Astrocyte of the cerebellum (primary cell): ENCODE measurements around the gene AFF2.

ENCODE experiments used
- DNase-seq: peaks from one replicate; pipeline ENCODE4 v3.0.0-alpha.2; 2011; ENCODE audit warnings: low read depth
- H3K4me3 ChIP-seq: 2 replicates; pipeline ENCODE4 v1.5.1; 2011; ENCODE audit warnings: mild to moderate bottlenecking, low read depth, low read length, moderate library complexity
- in situ Hi-C: cut with HindIII; loops from 2 replicates; pipeline ENCODE4 v1.10.0; 2017; ENCODE audit warnings: low sequenced_read_pairs
- TF ChIP-seq, protein P1 (sequence below): IDR thresholded peaks from 2 replicates; pipeline ENCODE4 v1.5.1; 2012; ENCODE audit warnings: low read length, low read depth, moderate library complexity, mild to moderate bottlenecking; ENCODE audit errors: missing control alignments

The AFF2 gene

GRCh38 chrX:149039057-149039456 is 538.6 kb downstream of the AFF2 start:
- in situ Hi-C loops, result no loop called here
- no peak for DNase-seq
- no peak overlapping the region for H3K4me3 ChIP-seq
- TF ChIP-seq, protein P1, sequence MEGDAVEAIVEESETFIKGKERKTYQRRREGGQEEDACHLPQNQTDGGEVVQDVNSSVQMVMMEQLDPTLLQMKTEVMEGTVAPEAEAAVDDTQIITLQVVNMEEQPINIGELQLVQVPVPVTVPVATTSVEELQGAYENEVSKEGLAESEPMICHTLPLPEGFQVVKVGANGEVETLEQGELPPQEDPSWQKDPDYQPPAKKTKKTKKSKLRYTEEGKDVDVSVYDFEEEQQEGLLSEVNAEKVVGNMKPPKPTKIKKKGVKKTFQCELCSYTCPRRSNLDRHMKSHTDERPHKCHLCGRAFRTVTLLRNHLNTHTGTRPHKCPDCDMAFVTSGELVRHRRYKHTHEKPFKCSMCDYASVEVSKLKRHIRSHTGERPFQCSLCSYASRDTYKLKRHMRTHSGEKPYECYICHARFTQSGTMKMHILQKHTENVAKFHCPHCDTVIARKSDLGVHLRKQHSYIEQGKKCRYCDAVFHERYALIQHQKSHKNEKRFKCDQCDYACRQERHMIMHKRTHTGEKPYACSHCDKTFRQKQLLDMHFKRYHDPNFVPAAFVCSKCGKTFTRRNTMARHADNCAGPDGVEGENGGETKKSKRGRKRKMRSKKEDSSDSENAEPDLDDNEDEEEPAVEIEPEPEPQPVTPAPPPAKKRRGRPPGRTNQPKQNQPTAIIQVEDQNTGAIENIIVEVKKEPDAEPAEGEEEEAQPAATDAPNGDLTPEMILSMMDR, result no peak

- TF ChIP-seq, protein P1, result no peak
- in situ Hi-C loops, result no loop called here
- no peak for DNase-seq
- H3K4me3 ChIP-seq, result no peak overlapping the region
These were observed 540.6 kb downstream of the AFF2 start for GRCh38 chrX:149040873-149041535.

GRCh38 chrX:149043401-149043800 is 543.0 kb downstream of the AFF2 start:
- TF ChIP-seq, protein P1, result no peak

GRCh38 chrX:149044471-149044870 is 544.1 kb downstream of the AFF2 start:
- H3K4me3 ChIP-seq, result no peak overlapping the region
- in situ Hi-C loops, result no loop called here
- no peak for DNase-seq
- TF ChIP-seq, protein P1, result no peak

More at GRCh38 chrX:149043401-149043800, 543.0 kb downstream of the AFF2 start:
- no peak for DNase-seq
- no peak overlapping the region for H3K4me3 ChIP-seq
- in situ Hi-C loops, result no loop called here

GRCh38 chrX:149045645-149046210 is 545.3 kb downstream of the AFF2 start:
- TF ChIP-seq, protein P1, result no peak
- H3K4me3 ChIP-seq, result no peak overlapping the region
- in situ Hi-C loops, result no loop called here
- no peak for DNase-seq
